CD14-positive monocyte (primary cell): ENCODE data around the gene CST9L. TPM values are rescaled to one million over a fixed set of nuclear protein-coding genes. Genes with fewer than 3 reads are reported as not detected.

Experiments used
- DNase-seq, 3 donors: peaks; one replicate each; pipeline ENCODE4 v3.0.0-alpha.2; 2011 to 2022
- H2AFZ ChIP-seq: 2 replicates; pipeline ENCODE4 v1.6.0; 2012; ENCODE audit warnings: mild to moderate bottlenecking, low read depth, low read length, inconsistent platforms; ENCODE audit not compliant: insufficient read depth, poor library complexity, severe bottlenecking
- H3K27ac ChIP-seq, 2 donors: 1 replicate in 1 of 2; 2 replicates in 1 of 2; pipeline ENCODE4 v1.5.1; 2012 to 2013; ENCODE audit warnings: low read length in 2 of 2, control low read depth in 1 of 2, inconsistent platforms in 1 of 2, low read depth in 1 of 2, mild to moderate bottlenecking in 1 of 2
- H3K27me3 ChIP-seq, 2 donors: one replicate each; pipeline versions ENCODE4 v1.6.0 to v1.6.1; 2011 to 2013; ENCODE audit warnings: low read length in 2 of 2; ENCODE audit not compliant: control insufficient read depth in 2 of 2, insufficient read depth in 2 of 2
- H3K36me3 ChIP-seq, 2 donors: replicated peaks in 1 of 2; 1 replicate in 1 of 2; 2 replicates in 1 of 2; pipeline versions ENCODE4 v1.5.1 to v1.6.1; 2012 to 2013; ENCODE audit warnings: low read length in 2 of 2, control low read depth in 1 of 2, inconsistent platforms in 1 of 2, mild to moderate bottlenecking in 1 of 2; ENCODE audit not compliant: insufficient read depth in 2 of 2, control insufficient read depth in 1 of 2
- H3K4me1 ChIP-seq, 2 donors: 1 replicate in 1 of 2; 2 replicates in 1 of 2; pipeline versions ENCODE4 v1.5.1 to v1.6.1; 2012 to 2013; ENCODE audit warnings: low read length in 2 of 2, control low read depth in 1 of 2, inconsistent platforms in 1 of 2, mild to moderate bottlenecking in 1 of 2, moderate library complexity in 1 of 2; ENCODE audit not compliant: insufficient read depth in 2 of 2, control insufficient read depth in 1 of 2
- H3K4me2 ChIP-seq: replicated peaks from 2 replicates; pipeline ENCODE3; 2012; ENCODE audit warnings: low read length, moderate library complexity, mild to moderate bottlenecking; ENCODE audit not compliant: poor library complexity, severe bottlenecking; ENCODE audit errors: extremely low read depth
- H3K4me3 ChIP-seq, 3 experiments: fragments of 200-600 bp in 1 of 3; sonication (generic) in 1 of 3; replicated peaks in 1 of 3; 1 replicate in 2 of 3; 2 replicates in 1 of 3; pipeline ENCODE4 v1.5.1; 2011 to 2013; ENCODE audit warnings: low read length in 3 of 3, mild to moderate bottlenecking in 3 of 3, control low read depth in 2 of 3, low read depth in 2 of 3, inconsistent platforms in 1 of 3, moderate library complexity in 1 of 3
- H3K79me2 ChIP-seq: 2 replicates; pipeline ENCODE4 v1.6.0; 2012; ENCODE audit warnings: mild to moderate bottlenecking, control low read depth, inconsistent platforms, low read length, moderate library complexity; ENCODE audit not compliant: insufficient read depth
- H3K9ac ChIP-seq: 2 replicates; pipeline ENCODE4 v1.6.0; 2017; ENCODE audit warnings: low read length, mild to moderate bottlenecking; ENCODE audit not compliant: insufficient read depth, poor library complexity, severe bottlenecking
- H3K9me3 ChIP-seq, 2 donors: replicated peaks in 1 of 2; 1 replicate in 1 of 2; 2 replicates in 1 of 2; pipeline versions ENCODE4 v1.5.1 to v1.6.1; 2012 to 2013; ENCODE audit warnings: low read length in 2 of 2, control low read depth in 1 of 2; ENCODE audit not compliant: control insufficient read depth in 1 of 2, insufficient read depth in 1 of 2
- H4K20me1 ChIP-seq: 2 replicates; pipeline ENCODE4 v1.6.0; 2012; ENCODE audit warnings: mild to moderate bottlenecking, low read length, control low read depth, moderate library complexity; ENCODE audit not compliant: insufficient read depth
- H3K27ac Mint-ChIP-seq, 7 donors: one replicate each; pipeline ENCODE4 v1.8.0; 2020; ENCODE audit warnings: mild to moderate bottlenecking in 7 of 7, mixed read lengths in 7 of 7, moderate library complexity in 6 of 7, inconsistent platforms in 2 of 7
- H3K27me3 Mint-ChIP-seq, 3 donors: one replicate each; pipeline ENCODE4 v1.8.0; 2021 to 2022; ENCODE audit warnings: low read depth in 3 of 3, mild to moderate bottlenecking in 3 of 3, mixed read lengths in 3 of 3, moderate library complexity in 3 of 3, inconsistent platforms in 1 of 3
- H3K36me3 Mint-ChIP-seq, 2 donors: one replicate each; pipeline ENCODE4 v1.8.0; 2020; ENCODE audit warnings: mixed read lengths in 2 of 2, inconsistent platforms in 1 of 2, mild to moderate bottlenecking in 1 of 2
- H3K4me1 Mint-ChIP-seq: one replicate; pipeline ENCODE4 v1.8.0; 2020; ENCODE audit warnings: mild to moderate bottlenecking, mixed read lengths
- H3K4me3 Mint-ChIP-seq, 2 donors: one replicate each; pipeline ENCODE4 v1.8.0; 2020; ENCODE audit warnings: mild to moderate bottlenecking in 2 of 2, mixed read lengths in 2 of 2, moderate library complexity in 1 of 2
- H3K9me3 Mint-ChIP-seq, 7 donors: one replicate each; pipeline ENCODE4 v1.8.0; 2020 to 2022; ENCODE audit warnings: mixed read lengths in 7 of 7, mild to moderate bottlenecking in 6 of 7, moderate library complexity in 6 of 7, inconsistent platforms in 2 of 7
- CTCF ChIP-seq: fragments of 200-600 bp; IDR thresholded peaks from one replicate; pipeline ENCODE4 v1.8.0; 2022; ENCODE audit warnings: antibody characterized with exemption, mild to moderate bottlenecking
- WGBS: methylation state at CpG from one replicate; pipeline ENCODE4 v1.1.5; 2013; ENCODE audit warnings: missing lambda C conversion rate; ENCODE audit not compliant: insufficient coverage; 5-methylcytosine and 5-hydroxymethylcytosine counted together
- intact Hi-C, 2 donors: fragments of 100-400 bp; cut with micrococcal nuclease; formaldehyde crosslinking; loops; one replicate each; pipeline versions ENCODE4 v1.15.0 to v1.15.1; 2023
- polyA plus RNA-seq, 3 donors: library from polyadenylated mRNA; depleted of rRNA in 1 of 3; unstranded in 2 of 3; stranded (reverse) in 1 of 3; fragments of 300-500 nt in 2 of 3; fragments of >200 nt in 1 of 3; fragmentation: Illumina TruSeq in 2 of 3; gene quantifications; 1 replicate in 2 of 3; 2 replicates in 1 of 3; pipeline ENCODE4 v1.2.3, GENCODE V29; 2012 to 2021

Gene CST9L
- polyA plus RNA-seq, 3 donors, result not detected

- H3K9me3 ChIP-seq, result no peaks in the 10 kb centered on the region
- no peak overlapping the region for H2AFZ ChIP-seq
- no peak for DNase-seq
- Mint-ChIP-seq H3K27me3 (peaks cover 3 to 17% (median 11%) of the 10 kb centered on the region in 3 donors), H3K4me3 (no peak overlapping the region), H3K4me1 (peaks cover 9% of the 10 kb centered on the region), H3K9me3 (peaks cover 0 to 3% (median 2%) of the 10 kb centered on the region in 7 donors), H3K36me3 (no peaks in the 10 kb centered on the region), H3K27ac (peak overlapping the region in 1 of 7 donors; percentile 8)
- no peaks in the 10 kb centered on the region for H3K79me2 ChIP-seq
- H3K9ac ChIP-seq, result no peak overlapping the region
- peaks cover 0 to 4% of the 10 kb centered on the region in 2 donors for H3K4me1 ChIP-seq
- H3K27me3 ChIP-seq, result no peaks in the 10 kb centered on the region
- H3K27ac ChIP-seq, result no peak overlapping the region
- H3K4me2 ChIP-seq, result no peak overlapping the region
- 78% methylated on average over 3 of the region's 5 CpGs for WGBS
- no peaks in the 10 kb centered on the region for H4K20me1 ChIP-seq
- intact Hi-C loops, result no loop called here
- H3K4me3 ChIP-seq, result no peak overlapping the region
- no peaks in the 10 kb centered on the region for H3K36me3 ChIP-seq
- TF ChIP-seq CTCF, result no peak
Measured at GRCh38 chr20:23585449-23585807, 17.1 kb upstream of the CST9L start.

DNA sequence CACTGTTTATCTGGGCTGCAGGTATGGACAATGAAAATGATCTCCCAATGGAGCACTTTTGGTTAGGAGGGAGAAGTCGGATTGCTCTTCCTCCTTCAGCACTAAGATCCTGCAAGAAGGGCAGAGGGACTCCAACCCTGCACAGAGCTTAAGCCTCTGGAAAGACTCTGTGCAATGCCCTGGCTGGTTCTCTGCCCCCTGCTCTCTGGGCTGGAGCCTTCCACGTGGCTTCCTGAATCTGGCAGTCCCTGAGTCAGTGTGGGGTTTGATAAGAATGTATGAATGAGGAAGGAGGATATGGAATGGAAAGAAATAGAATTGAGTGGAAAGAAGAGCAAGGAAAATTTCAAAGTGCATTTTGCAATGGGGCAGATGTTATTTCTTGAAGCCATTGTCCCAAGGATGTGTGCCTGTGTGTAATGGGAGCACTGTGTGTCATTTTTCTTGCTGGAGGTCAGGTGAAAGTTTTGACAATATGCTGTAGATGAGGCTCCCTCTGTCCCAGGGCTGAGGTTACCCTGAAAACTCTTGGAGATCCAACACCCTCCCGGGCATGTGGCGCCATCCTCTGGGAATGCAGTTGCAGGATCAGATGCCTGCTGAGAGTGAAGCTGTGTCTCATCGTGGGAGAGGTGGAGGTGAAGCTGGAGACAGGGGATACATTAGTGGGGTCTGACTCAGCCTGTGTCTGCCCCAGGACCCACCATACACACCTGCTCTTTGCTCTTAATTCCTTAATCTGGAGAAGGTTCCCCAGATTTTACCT, 16.3 kb upstream of the CST9L start:
- Mint-ChIP-seq H3K4me1 (peaks cover 9% of the 10 kb centered on the region), H3K4me3 (peak overlapping the region in 1 of 2 donors; percentile 29), H3K36me3 (no peaks in the 10 kb centered on the region), H3K9me3 (peaks cover 0 to 4% (median 3%) of the 10 kb centered on the region in 7 donors), H3K27me3 (peaks cover 3 to 17% (median 11%) of the 10 kb centered on the region in 3 donors), H3K27ac (no peak overlapping the region)
- Histone ChIP-seq H3K27me3 (no peaks in the 10 kb centered on the region), H3K4me3 (no peak overlapping the region), H3K9ac (no peak overlapping the region), H2AFZ (no peak overlapping the region), H3K4me1 (peaks cover 0 to 4% of the 10 kb centered on the region in 2 donors), H4K20me1 (no peaks in the 10 kb centered on the region), H3K4me2 (no peak overlapping the region), H3K9me3 (no peaks in the 10 kb centered on the region), H3K36me3 (no peaks in the 10 kb centered on the region), H3K27ac (no peak overlapping the region), H3K79me2 (no peaks in the 10 kb centered on the region)
- DNase-seq, result no peak
- intact Hi-C loops, result no loop called here
- TF ChIP-seq CTCF, result no peak
- 61% methylated on average over 3 of the region's 5 CpGs for WGBS
